Measurements from ENCODE around the gene SGCD. TPM values are rescaled to one million over a fixed set of nuclear protein-coding genes. Genes with fewer than 3 reads are reported as not detected.

SGCD gene
- total RNA-seq, 1 donor from 2014 or later: 0.33 TPM

DNA sequence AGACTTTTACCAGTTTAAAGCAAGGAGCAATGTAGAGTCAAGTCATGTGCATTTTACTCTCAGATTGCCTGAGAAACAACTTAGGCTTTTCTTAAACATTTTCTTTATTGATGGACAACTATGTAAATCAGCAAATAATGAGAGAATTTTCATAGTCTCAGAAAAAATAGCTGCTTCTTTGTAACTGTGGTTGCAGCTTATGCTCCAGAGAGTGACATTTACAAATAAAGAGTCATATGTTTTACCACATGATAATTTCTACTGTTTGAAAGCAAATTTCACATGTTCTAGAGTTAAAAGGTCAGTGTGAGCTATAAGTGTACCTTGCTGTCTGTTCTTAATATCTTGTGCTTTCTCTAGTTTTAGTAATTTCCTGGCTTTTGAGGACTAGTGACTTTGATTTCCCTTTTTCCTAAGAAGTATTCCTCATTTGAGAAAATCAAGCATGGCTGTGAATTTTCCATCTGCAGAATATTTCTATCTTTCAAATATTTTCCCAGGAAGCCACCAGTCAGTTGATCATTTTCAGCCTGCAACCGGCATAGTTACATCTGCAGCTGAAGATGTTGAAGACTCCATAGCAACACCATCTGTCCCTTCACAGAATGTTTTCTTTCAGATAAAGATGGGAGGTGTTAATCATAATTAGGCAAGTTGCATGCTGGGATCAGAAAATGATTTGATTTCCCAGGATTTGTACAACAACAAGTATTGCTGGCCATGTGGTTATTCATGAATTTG is 229.9 kb downstream of the SGCD start:
- no peak for DNase-seq (ENCODE audit: low read depth, low spot score)
- Mint-ChIP-seq H3K36me3 (ENCODE audit: low read depth) (no peaks in the 10 kb centered on the region), H3K27me3 (ENCODE audit: low read depth) (no peaks in the 10 kb centered on the region), H3K4me1 (no peaks in the 10 kb centered on the region), H3K4me3 (no peak overlapping the region), H3K9me3 (peaks cover 5% of the 10 kb centered on the region), H3K27ac (ENCODE audit: unreplicated experiment) (no peak overlapping the region)
- TF ChIP-seq, protein P1, sequence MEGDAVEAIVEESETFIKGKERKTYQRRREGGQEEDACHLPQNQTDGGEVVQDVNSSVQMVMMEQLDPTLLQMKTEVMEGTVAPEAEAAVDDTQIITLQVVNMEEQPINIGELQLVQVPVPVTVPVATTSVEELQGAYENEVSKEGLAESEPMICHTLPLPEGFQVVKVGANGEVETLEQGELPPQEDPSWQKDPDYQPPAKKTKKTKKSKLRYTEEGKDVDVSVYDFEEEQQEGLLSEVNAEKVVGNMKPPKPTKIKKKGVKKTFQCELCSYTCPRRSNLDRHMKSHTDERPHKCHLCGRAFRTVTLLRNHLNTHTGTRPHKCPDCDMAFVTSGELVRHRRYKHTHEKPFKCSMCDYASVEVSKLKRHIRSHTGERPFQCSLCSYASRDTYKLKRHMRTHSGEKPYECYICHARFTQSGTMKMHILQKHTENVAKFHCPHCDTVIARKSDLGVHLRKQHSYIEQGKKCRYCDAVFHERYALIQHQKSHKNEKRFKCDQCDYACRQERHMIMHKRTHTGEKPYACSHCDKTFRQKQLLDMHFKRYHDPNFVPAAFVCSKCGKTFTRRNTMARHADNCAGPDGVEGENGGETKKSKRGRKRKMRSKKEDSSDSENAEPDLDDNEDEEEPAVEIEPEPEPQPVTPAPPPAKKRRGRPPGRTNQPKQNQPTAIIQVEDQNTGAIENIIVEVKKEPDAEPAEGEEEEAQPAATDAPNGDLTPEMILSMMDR (conservative IDR thresholded peaks at IDR 0.05): no peak

DNA sequence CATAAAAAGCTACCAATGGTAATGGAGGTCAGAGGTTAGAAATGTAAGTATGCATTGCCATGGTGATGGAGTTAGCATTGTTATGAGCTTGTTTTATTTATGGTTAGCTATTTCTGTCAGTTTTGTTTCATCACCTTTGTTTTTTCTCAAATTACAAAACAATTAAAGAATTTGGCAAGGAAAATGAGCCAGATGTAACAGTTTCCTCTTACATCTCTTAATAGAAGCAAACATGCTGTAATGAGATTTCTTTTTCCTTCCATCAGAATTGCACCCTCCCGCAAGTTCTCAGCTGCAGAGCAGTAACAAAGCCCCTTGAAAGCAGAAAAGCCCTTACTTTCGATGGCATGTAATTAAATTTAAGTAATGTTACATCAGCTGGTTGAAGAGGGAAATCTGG is 233.0 kb downstream of the SGCD start:
- Mint-ChIP-seq H3K4me3 (no peak overlapping the region), H3K27me3 (ENCODE audit: low read depth) (no peaks in the 10 kb centered on the region), H3K27ac (ENCODE audit: unreplicated experiment) (no peak overlapping the region), H3K36me3 (ENCODE audit: low read depth) (no peaks in the 10 kb centered on the region), H3K9me3 (no peaks in the 10 kb centered on the region), H3K4me1 (no peaks in the 10 kb centered on the region)
- no peak for DNase-seq (ENCODE audit: low read depth, low spot score)
- TF ChIP-seq, protein P1 (conservative IDR thresholded peaks at IDR 0.05): no peak

DNA sequence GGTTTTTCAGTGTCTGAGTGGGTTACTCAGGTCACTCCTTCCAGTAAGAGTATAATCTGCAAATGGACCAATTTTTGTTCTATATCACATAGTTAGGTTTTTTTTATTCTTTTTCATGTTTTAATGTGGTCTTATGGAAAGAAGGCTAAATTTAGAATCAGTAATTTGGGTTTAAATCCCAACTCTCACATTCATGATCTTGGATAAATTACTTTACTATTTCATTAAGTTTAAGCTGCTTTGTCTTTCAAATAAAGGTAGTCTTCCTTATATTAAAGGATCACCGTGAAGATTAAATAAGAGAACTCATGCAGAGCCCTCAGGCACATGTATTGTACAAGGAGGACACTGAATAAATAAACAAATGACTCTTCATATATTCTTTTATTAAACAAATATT is 234.7 kb downstream of the SGCD start:
- TF ChIP-seq, protein P1 (conservative IDR thresholded peaks at IDR 0.05): no peak
- Mint-ChIP-seq H3K36me3 (ENCODE audit: low read depth) (no peaks in the 10 kb centered on the region), H3K9me3 (no peaks in the 10 kb centered on the region), H3K27me3 (ENCODE audit: low read depth) (no peaks in the 10 kb centered on the region), H3K4me1 (no peaks in the 10 kb centered on the region), H3K27ac (ENCODE audit: unreplicated experiment) (no peak overlapping the region), H3K4me3 (no peak overlapping the region)
- no peak for DNase-seq (ENCODE audit: low read depth, low spot score)

DNA sequence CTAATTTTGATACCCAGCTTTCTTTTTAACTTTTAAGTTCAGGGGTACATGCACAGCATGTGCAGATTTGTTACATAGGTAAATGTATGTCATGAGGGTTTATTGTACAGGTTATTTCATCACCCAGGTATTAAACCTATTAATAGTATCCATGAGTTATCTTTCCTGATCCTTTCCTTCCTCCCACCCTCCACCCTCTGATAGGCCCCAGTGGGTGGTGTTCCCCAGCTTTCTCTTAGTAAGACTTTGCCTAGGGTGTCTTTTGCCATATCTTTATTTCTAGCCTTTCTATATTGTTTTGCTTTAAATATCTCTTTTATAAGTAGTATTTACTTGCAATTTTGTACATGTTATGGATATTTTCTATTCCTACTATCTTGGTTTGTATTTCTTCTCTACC is 243.7 kb downstream of the SGCD start:
- TF ChIP-seq, protein P1 (conservative IDR thresholded peaks at IDR 0.05): no peak
- Mint-ChIP-seq H3K27ac (ENCODE audit: unreplicated experiment) (peak overlapping the region; percentile 69), H3K4me3 (no peak overlapping the region), H3K9me3 (no peaks in the 10 kb centered on the region), H3K27me3 (ENCODE audit: low read depth) (no peaks in the 10 kb centered on the region), H3K36me3 (ENCODE audit: low read depth) (no peaks in the 10 kb centered on the region), H3K4me1 (peaks cover 4% of the 10 kb centered on the region)
- no peak for DNase-seq (ENCODE audit: low read depth, low spot score)

DNA sequence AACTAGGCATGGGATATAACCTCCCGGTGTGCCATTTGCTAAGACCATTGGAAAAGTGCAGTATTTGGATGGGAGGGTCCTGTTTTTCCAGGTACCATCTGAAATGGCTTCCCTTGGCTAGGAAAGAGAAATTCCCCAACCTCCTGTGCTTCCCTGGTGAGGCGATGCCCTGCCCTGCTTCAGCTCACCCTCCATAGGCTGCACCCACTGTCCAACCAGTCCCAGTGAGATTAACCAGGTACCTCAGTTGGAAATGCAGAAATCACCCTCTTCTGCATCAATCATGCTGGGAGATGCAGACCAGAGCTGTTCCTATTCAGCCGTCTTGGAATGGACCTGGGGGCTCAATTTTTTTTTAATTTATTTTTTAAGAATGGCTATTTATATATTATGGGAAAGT is 254.8 kb downstream of the SGCD start:
- Mint-ChIP-seq H3K4me1 (no peaks in the 10 kb centered on the region), H3K27me3 (ENCODE audit: low read depth) (peaks cover 23% of the 10 kb centered on the region), H3K36me3 (ENCODE audit: low read depth) (peaks cover 11% of the 10 kb centered on the region), H3K4me3 (no peak overlapping the region), H3K27ac (ENCODE audit: unreplicated experiment) (no peak overlapping the region), H3K9me3 (peaks cover 16% of the 10 kb centered on the region)
- DNase-seq (ENCODE audit: low read depth, low spot score): no peak
- TF ChIP-seq, protein P1 (conservative IDR thresholded peaks at IDR 0.05): no peak
